ENCODE data around the gene DYNLT2B.
"Not testable (repeated sequence)": the region's sequence is repeated elsewhere in the genome, so short reads cannot be mapped to it uniquely, and the experiment has no call there.

Gene DYNLT2B

GRCh38 chr3:196326936-196327335, 8.9 kb upstream of the DYNLT2B start:
- DNase-seq (ENCODE audit: low read depth in 2 of 2): no peak

DNA sequence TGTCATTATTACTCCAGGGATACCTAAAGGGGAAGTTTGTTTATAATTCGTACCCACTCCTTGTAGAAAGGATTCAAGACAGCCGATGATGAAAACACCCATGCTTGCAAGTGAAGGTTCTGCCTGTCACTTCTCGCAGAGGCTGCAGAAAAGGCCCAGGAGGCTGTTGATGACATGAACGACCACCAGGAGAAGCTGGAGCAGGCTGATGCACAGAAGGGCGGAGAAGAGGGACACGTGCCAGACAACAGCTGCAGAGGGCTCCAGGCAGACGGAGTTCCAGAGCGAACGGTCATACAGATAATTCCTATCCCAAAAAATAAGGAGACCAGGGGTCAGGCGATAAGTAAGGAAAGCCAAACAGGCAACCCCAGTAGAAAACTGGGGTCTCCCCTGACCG, 5.7 kb upstream of the DYNLT2B start:
- no peak for DNase-seq (ENCODE audit: low read depth in 2 of 2)

DNA sequence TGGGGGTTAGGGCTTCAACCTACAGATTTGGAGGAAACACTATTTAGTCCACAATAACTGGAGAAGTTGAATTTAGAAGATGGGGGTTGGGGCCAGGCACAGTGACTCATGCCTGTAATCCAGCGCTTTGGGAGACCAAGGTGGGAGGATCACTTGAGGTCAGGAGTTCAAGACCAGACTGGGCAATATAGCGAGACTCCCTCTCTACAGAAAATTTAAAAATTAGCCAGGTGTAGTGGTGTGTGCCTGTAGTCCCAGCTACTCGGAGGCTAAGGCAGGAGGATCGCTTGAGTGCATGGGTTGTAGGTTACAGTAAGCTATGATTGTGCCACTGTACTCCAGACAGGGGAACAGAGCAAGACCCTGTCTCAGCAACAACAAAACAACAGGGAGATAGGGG, 5.0 kb upstream of the DYNLT2B start:
- DNase-seq (ENCODE audit: low read depth in 2 of 2): no peak

GRCh38 chr3:196321162-196321561, 3.1 kb upstream of the DYNLT2B start:
- no peak for DNase-seq (ENCODE audit: low read depth in 2 of 2)

DNA sequence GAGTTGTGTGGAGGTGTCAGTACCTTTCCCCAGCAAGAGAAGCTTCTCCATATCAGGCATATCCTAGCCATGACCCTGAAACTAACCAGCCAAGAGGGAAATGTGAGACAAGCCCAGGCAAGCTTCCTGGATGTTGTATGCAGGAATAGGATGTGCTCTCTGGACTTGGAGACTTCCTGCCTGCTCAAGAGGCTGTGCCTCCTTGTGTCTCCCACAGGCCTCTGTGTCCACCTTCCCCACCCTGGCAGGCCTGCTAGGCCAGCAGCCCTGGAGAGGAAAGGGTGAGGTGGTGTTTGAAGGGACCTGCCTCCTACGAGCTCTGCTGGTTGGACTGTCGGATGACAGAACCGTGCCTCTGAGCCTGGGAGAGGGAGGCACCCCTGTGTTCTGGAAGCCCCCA, 2.1 kb upstream of the DYNLT2B start:
- no peak for DNase-seq (ENCODE audit: low read depth in 2 of 2)

DNA sequence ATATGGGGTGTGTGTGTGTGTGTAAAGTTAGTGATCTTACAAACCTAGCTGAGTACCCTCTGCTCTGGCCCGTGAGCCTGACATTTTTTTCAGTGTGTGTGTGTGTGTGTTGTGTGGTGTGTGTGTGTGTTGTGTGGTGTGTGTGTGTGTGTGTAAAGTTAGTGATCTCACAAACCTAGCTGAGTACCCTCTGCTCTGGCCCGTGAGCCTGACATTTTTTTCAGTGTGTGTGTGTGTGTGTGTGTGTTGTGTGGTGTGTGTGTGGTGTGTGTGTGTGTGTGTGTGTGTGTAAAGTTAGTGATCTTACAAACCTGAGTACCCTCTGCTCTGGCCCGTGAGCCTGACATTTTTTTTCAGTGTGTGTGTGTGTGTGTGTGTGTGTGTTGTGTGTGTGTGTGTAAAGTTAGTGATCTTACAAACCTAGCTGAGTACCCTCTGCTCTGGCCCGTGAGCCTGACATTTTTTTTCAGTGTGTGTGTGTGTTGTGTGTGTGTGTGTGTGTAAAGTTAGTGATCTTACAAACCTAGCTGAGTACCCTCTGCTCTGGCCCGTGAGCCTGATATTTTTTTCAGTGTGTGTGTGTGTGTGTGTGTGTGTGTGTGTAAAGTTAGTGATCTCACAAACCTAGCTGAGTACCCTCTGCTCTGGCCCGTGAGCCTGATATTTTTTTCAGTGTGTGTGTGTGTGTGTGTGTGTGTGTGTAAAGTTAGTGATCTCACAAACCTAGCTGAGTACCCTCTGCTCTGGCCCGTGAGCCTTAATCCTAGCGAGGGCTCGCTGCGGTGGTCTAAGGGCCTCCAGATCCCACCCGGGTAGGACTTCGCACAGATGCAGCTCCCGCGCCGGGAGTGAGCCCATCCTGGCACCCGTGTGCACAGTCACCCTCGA, 997 bp downstream of the DYNLT2B start:
- DNase-seq (ENCODE audit: low read depth in 2 of 2): peak in 1 of 2 donors; percentile 27

- DNase-seq (ENCODE audit: low read depth in 2 of 2): no peak
These were observed 2.2 kb downstream of the DYNLT2B start for GRCh38 chr3:196315821-196316220.

DNA sequence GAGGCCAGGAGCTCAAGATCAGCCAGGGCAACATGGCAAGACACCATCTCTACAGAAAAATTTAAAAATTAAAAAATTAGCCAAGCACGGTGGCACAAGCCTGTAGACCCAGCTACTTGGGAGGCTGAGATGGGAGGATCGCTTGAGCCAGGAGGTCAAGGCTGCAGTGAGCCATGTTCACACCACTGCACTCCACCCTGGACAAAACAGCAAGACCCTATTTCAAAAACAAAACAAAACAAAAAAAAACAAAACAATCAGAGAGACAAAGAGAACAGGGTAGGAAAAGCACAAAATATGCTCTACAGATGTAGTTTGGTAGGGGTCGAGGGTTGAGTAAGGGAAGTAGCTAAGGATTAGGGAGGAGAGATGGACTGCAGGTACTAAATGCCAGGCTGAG, 3.4 kb downstream of the DYNLT2B start:
- DNase-seq (ENCODE audit: low read depth in 2 of 2): no peak

DNA sequence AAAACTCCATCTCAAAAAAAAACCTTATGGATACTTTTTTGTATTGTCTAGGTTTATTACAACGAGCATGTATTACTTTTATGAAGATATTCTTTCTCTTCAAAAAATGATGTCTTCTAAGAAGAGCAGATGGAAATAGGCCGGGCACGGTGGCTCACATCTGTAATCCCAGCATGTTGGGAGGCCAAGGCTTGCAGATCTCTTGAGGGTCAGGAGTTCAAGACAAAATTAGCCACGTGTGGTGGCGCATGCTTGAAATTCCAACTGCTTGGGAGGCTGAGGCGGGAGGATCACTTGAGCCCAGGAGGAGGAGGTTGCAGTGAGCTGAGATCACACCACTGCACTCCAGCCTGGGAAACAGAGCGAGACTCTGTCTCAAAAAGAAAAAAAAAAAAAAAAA, 4.0 kb downstream of the DYNLT2B start:
- DNase-seq (ENCODE audit: low read depth in 2 of 2): not testable (repeated sequence)

DNA sequence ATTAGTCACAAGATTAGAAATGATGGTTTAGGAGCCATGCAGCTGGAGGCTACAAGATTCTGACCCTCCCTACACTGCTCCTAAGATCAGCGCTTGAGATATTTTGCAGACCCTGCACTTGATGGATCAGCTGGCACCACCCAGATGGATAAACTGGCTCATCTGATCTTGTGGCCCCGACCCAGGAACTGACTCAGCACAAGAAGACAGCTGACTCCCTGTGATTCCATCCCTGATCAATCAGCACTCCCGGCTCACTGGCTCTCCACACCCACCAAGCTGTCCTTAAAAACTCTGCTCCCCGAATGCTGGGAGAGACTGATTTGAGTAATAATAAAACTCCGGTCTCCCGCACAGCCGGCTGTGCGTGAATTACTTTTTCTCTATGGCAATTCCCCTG, 15.1 kb downstream of the DYNLT2B start:
- not testable (repeated sequence) for DNase-seq (ENCODE audit: low read depth in 2 of 2)

- DNase-seq (ENCODE audit: low read depth in 2 of 2): not testable (repeated sequence)
These were observed 15.5 kb downstream of the DYNLT2B start for GRCh38 chr3:196302551-196302950.

DNA sequence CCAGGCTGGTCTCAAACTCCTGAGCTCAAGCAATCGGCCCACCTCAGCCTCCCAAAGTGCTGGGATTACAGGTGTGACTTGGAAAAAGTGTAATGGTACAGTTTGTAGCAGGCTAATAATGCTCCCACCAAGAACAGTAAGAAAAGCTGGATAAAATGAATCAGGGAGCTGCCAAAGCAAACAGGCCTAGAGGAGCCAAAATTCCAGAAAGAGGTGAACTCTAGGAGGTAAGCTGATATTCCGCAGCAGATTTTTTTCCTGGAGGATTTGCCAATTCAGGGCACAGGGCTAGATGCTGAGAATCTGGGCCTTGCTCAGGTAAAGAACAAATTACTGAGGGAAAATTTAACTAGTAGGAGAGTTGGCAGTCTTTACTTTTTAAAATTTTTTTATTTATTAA, 19.5 kb downstream of the DYNLT2B start:
- DNase-seq (ENCODE audit: low read depth in 2 of 2): no peak

DNA sequence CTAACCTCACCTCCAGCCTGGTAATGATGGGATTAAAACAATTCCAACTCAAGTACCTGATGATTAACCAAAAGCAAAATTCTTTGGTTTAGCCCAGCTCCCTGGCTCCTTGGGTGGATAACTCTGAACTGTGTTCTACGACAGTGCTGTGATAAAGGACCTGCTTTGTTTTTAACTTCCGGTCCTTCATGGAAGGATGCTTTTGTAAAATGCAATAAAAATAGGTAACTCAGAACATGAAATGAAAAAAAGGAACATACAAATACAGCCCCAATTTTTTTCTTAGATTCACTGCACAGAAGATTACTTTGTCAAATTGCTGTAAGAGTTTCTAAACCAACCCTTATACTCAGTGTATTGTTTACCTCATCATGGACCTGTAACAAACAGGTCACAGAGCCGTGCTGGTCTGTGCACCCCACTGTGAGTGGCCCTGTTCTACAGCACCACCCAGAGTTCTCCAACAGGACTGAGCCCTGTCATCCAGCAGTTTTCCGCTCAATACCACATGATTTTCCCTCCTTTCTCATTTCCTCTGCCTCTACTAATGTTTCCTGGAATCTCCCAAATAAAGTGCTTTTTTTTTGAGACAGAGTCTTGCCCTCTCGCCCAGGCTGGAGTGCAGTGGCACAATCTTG, 25.6 kb downstream of the DYNLT2B start:
- no peak for DNase-seq (ENCODE audit: low read depth in 2 of 2)

GRCh38 chr3:196288141-196288460, 29.9 kb downstream of the DYNLT2B start:
- DNase-seq (ENCODE audit: low read depth in 2 of 2): no peak

- peak; percentile 57 to 75 for DNase-seq (ENCODE audit: low read depth in 2 of 2)
These were observed 30.4 kb downstream of the DYNLT2B start, which contains the start of gene PCYT1A for GRCh38 chr3:196287440-196288140. Gene PCYT1A (minus strand): TSS chr3:196287726. CDS start chr3:196270531, 17,195 bp downstream.

DNA sequence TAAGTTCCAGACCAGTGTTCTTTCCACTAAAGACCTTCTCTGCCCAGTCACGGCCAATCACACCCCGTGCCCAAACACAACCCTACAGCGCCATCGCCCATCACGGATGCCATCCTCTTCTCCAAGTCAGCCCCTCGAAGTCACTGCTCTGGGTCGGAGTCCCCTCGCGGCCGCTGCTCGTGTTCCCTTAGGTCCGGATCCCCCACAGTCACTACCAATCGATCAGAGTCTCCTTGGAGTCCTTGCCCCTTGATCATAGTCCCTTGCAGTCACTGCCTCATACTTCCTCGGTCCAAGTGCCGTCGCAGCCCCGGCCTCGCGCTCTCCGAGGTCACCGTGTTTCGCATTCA, 31.0 kb downstream of the DYNLT2B start:
- no peak for DNase-seq (ENCODE audit: low read depth in 2 of 2)

DNA sequence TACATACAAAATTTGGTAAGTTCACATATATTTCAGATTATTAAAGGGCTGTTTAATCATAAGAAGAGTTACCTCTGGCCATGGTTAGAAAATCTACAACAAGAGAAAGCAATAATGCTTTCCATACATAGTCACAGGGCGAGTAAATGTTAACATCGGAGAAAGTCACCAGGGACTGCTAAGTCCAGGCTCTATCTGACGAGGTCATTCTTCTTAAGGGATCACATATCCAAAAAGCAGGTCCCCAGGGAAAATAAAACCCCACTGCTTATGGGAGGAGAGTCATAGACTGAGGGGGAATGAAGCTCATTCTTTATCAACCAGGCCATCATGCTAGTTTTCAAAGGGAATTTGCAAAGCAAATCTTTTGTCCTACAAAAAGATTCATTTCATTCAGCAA, 33.6 kb downstream of the DYNLT2B start:
- no peak for DNase-seq (ENCODE audit: low read depth in 2 of 2)

DNA sequence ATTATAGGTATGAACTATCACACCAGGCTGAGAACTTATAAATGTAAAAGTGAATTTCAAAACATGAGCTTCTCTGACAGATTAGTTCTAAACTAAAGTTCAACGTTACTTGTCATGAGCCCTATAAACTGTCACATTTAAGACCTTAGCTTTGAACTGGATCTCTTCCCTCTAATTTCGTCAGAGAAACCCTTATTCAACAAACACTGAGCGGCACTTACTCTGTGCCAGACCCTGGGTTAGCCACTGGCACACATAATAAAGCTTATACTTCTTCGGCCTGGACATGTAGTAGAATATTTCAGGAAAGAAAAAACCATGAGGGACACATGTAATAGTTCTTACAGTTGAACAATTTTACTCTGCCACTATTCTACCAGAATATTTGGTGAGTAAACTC, 36.1 kb downstream of the DYNLT2B start:
- DNase-seq (ENCODE audit: low read depth in 2 of 2): no peak

GRCh38 chr3:196280689-196281440, 37.2 kb downstream of the DYNLT2B start:
- DNase-seq (ENCODE audit: low read depth in 2 of 2): no peak

DNA sequence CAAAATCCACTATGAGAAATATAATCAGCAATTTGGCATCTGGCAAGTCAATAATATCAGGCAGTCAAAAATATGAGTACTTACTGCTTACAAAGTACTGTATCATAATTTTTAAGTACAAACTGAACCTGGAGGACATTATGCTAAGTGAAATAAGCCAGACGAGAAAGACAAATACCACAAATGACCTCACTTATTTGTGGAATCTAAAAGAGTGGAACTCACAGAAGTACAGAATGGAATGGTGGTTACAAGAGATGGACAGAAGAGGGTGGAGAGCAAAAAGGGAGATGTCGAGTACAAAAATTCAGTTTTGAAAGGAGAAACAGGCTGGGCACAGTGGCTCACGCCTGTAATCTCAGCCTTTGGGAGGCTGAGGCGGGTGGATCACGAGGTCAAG, 42.9 kb downstream of the DYNLT2B start:
- DNase-seq (ENCODE audit: low read depth in 2 of 2): no peak

GRCh38 chr3:196274585-196274984, 43.5 kb downstream of the DYNLT2B start:
- DNase-seq (ENCODE audit: low read depth in 2 of 2): peak; percentile 26 to 58

DNA sequence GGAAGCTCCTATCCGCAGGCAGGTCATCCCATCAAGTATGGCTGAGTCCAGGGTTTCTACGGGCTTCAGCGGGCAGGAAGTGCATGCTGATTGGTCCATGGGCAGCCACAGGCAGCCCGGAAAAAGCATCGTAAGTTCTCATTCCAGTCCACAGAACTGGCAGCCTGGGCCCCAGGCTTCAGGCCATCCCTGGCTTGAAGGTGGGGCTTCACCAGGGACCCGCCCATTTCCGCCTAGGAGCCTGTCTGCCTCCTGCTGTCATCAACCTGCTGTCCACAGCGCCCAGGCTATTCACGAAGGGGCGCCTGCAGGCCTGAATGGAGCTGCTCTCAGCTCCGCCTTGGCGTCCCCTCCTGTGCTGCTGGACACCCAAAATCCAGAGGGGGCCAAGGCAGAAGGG, 44.4 kb downstream of the DYNLT2B start:
- no peak for DNase-seq (ENCODE audit: low read depth in 2 of 2)

Measured in stimulated activated CD4-positive, alpha-beta T cell treated with anti-CD3 and anti-CD28 coated beads, Interleukin-4, amount 100 ng/mL, for 48 hours (primary cell).